Epithelial cell of prostate (primary cell): ENCODE measurements around the gene HOXD9.
A peak's percentile ranks its signal among the peaks of the same experiment; 100 is the strongest.

Experiments
- DNase-seq: peaks from one replicate; pipeline ENCODE4 v3.0.0-alpha.2; 2011; ENCODE audit warnings: low read depth, low spot score
- H3K27ac ChIP-seq: fragments of 450-650 bp; 2 replicates; pipeline ENCODE4 v1.5.1; 2017; ENCODE audit warnings: mild to moderate bottlenecking

Gene HOXD9

DNA sequence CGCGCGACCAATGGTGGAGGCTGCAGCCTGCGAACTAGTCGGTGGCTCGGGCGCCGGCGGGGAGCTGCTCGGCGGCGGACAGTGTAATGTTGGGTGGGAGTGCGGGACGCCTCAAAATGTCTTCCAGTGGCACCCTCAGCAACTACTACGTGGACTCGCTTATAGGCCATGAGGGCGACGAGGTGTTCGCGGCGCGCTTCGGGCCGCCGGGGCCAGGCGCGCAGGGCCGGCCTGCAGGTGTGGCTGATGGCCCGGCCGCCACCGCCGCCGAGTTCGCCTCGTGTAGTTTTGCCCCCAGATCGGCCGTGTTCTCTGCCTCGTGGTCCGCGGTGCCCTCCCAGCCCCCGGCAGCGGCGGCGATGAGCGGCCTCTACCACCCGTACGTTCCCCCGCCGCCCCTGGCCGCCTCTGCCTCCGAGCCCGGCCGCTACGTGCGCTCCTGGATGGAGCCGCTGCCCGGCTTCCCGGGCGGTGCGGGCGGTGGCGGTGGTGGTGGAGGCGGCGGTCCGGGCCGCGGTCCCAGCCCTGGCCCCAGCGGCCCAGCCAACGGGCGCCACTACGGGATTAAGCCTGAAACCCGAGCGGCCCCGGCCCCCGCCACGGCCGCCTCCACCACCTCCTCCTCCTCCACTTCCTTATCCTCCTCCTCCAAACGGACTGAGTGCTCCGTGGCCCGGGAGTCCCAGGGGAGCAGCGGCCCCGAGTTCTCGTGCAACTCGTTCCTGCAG, at the start of gene HOXD9:
Gene HOXD9, plus strand, starts transcription at position 37 of the 728 bp plus-strand sequence. Its CDS starts 50 bp downstream, at position 87.
- no peak within 1 kb of the TSS for H3K27ac ChIP-seq
- no peak for DNase-seq

DNA sequence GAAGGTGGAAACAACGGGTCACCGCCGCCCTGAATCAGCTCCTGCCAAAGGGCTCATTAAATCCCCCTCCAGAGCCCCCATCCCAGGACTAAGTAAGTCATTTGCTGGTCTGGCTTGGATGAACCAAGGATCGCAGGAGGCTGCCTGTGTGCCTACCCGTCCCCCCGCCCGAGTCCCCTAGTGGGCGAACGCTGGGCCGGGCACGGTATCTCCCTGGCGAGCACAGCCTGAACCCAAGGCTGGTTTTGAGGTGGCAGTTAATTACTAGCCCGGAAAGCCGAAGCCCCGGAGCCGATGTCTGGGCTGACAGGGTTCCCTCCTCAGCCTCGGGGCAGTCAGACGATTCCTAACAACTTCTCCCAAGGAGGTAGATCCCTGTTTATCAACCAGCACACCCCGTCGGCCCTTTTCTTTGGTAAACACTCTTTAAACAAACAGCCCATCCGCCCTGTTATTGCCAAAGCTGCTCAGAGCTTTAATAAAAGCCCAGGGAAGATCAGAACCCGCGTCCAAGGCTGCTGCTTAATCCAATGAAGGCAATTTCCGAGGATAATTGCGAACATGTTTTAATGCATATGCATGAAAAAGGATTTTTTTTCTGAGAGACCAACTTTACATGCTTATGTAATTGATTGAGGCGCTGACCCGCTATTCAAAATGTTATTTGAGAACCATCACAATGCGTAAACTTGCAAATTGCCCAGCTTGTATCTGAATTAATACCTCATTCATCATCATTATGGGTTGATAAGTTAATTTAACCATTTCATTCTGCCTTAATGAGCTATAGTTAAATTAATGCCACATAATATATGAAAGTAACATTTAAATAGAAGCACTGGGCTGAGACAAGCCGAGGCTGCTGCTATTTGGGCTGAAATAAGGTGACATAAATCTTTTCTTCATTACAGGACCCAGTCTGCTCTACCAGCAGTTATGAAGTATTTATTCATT, 49.3 kb upstream of the HOXD9 start:
- no peak overlapping the region for H3K27ac ChIP-seq
- DNase-seq: no peak

DNA sequence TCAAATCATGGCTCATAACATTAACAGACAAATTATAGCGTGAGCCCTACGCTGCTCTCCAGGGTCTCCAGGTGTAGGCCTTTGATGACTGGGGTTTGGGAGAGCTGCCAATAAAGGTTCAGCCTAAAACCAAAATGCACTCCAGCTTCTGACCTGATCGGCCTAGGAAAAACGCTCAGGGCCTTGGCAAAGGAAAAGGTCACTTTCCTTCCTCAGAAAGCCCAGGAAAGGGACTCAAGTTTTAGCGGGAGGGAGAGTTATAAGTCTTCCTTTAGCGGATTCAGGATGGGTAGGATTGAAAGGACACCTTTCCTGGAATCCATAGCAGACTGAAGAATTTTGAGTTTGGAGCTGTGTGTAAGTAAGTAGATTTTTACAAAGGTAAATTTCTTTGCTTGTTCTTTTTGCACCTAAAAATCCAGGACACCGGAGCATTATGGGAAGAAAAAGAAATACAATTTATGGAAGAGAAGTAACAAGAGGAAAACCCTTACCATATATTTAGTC, 47.5 kb upstream of the HOXD9 start:
- no peak overlapping the region for H3K27ac ChIP-seq
- DNase-seq: no peak

DNA sequence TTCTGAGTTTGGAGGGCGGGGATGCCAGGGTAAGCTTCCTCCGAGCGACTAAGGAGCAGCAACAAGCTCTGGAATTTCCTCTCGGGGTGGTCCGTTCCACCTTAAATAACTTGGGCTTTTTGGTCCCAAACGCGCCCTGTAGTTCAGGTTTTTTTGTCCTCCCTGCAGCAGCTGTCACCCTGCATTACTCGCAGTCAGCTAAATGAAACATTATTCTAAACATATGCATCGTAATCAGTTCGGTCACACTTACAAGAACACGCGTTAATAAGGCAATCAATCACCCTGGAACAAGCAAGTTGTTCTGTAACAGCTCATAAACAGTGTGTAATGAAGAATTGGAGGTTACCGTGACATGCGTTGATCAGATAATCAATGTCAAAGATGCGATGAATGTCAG, 47.0 kb upstream of the HOXD9 start:
- no peak for DNase-seq
- no peak overlapping the region for H3K27ac ChIP-seq

DNA sequence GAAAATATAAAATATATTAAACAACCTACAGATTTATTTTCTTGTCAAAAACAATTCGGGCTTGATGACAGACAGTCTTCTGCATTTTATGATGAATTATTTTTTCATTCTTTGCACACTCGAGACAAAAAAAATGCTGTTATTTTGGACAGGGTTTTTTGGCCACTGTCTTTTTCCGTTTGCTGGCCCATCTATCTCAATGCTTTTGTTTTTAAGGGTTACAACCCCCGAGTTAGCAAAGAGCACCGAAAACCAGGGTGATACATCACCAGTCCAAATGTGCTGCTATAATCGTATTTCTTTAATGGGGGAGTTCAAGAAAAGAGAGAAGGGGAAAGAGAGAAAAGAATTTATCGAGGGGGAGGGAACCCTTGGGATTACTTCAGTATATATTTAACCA, 46.5 kb upstream of the HOXD9 start:
- DNase-seq: no peak
- no peak overlapping the region for H3K27ac ChIP-seq

DNA sequence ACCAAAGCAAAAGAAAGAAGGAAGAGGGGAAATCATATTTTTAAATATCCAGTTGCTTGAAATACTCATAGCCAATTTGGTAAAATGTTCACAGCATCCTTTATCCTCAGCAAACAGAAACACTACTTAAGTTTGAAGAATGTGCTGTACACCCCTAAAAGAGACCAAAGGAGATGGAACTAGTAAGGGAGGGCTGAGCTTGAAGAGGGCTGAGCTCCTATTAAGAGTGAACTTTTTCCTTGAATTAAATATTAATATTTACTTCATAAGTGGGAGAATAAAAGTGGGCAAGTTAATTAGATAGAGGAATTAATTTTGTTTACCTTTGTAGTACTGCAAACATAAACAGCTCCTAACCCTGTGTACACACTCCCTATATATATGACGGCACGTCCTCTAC, 45.7 kb upstream of the HOXD9 start:
- DNase-seq: no peak
- H3K27ac ChIP-seq: no peak overlapping the region

DNA sequence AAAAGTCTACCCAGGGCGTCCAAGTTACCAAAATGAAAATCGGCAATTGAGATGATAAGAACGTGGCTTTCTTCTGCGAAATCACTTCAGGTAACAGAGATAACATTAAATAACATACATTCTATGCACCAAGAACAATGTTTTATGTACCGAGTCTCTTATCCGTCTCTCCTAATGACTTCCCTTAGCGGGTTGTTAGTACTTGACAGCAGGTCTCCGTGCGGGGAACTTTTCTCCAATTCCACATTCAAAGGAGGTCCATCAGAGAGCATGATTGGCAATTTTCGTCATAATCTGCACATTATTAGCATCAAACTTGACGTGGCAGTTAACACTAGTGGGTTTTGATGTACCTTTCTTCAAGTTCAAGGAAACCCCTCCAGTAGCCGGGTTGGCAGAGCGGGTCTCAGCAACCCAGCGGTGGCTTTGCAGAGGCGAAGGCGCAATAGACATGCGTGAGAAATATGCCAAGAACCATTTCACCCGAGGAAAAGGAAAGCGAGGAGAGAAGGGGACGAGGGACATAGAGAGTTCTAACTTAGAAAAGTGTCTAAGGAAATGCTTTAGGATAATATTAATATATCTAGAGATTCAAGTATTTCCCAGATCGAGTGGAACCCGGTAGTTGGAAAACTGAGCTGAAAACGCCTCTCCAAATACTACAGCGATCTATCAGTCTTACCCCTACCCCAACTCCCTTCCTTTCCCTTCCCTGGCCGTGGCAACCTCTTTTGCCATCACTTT, 43.8 kb upstream of the HOXD9 start:
- H3K27ac ChIP-seq: no peak overlapping the region
- no peak for DNase-seq

DNA sequence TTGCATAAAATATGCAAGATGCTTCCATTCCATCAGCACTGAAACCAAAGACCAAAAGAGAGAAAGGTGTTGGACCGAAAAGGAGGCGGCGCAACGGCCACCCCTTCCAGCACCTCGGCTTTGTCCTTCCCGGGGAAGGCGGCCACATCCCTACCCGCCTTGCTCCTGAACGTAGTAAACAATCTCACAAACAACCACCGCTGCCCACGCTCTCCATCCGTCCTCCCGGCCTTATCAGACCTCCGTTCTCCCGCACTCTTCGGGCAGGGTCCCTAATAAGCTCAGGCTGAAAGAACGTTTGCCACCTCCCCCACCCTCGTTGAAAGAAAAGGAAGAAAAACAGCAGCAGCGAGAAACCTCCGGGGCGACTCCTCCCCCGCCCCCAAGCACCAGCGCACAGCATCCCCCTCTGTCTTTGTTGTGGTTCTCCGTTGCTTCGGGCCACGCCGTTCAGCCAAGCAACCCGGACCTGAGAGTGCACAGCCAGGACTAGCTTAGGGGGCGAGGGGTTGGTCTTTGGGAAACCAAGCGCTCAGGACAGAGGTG, 43.2 kb upstream of the HOXD9 start:
- no peak for DNase-seq
- no peak overlapping the region for H3K27ac ChIP-seq

DNA sequence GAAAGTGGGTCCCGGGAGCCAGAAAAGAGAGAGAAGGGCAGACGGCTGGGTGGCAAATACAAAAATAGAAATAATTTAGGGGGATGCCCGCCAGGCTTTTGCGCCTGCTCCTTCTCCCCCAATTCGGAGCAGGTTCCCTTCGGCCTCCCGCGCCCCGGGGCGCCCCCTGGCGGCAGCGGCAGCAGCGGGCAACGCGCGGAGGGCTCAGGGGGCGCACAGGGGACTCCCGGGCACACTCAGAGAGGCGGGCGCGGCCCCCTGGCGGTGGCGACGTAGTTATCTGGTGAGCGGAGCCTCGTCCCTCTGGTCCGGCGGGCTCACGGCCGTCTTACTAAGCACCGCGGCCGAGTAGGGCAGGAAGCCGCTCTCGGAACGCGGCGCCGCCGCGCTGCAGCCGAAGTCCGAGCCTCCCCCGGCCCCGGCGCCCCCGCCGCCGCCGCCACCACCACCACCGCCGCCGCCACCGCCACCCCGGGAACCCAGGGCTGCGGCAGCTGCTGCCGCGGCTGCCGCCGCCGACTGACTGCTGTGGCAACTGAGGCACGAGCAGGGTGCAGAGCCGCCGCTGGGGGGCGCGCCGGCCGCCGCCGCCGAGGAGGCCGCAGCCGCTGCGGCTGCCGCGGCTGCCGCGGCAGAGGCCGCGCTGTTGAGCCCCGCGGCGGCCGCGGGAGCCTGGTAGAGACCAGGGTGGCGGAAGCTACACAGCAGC, 42.5 kb upstream of the HOXD9 start:
- H3K27ac ChIP-seq: peak overlapping the region; percentile 8

DNA sequence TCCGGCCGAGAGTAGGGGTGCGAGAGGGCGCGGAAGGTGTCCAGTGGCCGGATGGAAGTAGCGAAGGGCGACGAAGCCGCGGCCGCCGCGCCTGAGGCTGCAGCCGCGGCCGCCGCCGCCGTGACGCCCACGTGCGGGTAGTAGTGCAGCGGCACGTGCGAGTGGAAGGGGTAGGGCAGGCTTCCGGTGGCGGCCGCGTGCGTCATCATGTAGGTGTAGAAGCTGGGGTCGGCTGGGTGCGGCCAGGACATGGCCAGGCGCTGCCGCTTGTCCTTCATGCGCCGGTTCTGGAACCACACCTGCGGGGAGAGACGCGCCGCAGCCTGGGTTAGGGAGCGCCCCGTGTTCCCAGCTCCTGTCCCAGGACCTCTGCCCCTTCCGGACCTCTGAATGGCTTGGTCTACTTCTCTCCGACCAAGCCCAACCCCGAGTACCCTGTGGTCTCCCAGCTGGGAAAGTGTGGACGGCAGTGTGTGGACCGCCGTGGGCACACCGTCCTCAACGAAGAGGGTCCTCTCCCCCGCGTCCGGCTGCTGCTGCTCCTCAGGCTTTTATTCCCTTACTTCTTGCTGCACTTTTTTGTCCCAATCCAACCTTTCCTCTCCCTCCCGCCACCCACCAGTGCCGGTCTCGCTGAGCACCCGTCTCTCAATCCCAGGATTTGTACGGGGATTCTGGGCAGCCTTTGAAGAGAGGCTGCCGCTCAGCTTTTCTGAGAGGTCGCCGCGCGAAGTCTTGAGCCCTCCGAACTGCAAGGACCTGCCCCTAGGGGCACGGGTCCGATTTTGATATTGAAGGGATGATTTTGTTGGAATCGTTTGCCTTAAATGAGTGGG, 41.8 kb upstream of the HOXD9 start:
- DNase-seq: no peak
- H3K27ac ChIP-seq: peak overlapping the region; percentile 8

More for the DNA sequence above, 42.5 kb upstream of the HOXD9 start:
- no peak for DNase-seq

DNA sequence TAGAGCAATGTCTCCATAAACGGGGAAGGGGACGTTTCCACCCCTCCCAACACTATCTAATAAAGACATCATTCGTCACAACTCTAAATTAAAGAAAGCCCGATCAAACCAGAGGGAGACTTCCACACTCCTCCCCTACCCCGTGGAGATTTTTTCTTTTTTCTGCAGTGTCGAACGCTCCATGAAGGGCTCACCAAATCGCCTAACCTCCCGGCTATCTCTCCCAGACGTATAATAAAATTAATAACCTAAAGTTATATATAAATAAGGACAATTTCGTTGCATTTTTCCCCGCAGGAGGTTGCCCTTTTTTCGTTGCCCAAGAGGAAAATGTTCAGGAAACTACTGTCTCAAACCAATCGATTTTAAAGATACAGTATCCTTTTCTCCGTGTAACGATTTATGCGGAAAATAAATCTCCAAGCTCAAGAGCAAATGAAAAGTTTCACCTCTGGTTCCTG, 41.1 kb upstream of the HOXD9 start:
- no peak overlapping the region for H3K27ac ChIP-seq
- no peak for DNase-seq

DNA sequence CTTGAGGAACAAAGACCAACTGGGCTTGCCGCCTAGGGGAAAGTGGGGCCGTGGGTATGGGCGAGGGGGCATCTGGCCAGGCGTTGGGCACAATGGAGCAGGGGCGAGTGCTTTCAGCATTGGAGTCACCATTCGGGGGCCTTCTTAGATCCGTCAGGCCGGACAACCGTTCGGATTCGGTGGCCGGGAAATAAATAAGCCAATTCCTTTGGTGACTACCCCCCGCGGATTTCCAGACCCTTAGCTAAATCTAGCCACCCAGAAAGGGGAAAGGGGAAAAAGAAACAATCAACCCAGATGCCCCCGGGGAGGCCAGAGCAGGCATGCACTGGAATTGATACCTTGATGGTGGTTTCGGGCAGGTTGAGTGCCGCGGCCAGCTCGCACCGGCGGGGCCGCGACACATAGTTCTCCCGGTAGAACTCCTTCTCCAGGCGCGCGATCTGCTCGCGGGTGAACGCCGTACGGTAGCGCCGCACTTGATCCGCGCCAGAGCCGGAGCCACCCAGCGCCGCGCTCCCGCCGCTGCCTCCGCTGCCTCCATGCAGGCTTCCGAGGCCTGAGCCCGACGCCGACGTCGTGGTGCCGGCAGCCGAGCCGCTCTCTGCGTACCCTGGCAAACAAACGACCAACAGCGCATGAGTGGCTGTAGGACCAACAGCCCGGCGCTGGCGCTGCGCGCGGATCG, 40.5 kb upstream of the HOXD9 start:
- no peak for DNase-seq
- no peak overlapping the region for H3K27ac ChIP-seq

DNA sequence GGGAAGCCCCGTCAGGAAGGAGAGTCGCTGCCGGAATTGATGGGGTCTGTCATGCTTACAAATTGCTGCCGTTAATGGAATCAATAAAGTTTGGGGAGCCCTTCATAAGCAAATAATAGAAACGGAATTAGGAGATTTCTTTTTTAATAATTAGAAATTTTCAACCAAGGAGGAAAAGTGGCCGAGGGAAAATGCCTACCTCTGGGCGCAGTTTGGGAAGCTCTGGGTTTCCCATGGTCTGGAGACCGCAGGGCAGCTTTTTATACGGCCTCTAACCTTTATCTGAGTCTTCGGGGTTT, 40.0 kb upstream of the HOXD9 start:
- no peak overlapping the region for H3K27ac ChIP-seq
- no peak for DNase-seq

DNA sequence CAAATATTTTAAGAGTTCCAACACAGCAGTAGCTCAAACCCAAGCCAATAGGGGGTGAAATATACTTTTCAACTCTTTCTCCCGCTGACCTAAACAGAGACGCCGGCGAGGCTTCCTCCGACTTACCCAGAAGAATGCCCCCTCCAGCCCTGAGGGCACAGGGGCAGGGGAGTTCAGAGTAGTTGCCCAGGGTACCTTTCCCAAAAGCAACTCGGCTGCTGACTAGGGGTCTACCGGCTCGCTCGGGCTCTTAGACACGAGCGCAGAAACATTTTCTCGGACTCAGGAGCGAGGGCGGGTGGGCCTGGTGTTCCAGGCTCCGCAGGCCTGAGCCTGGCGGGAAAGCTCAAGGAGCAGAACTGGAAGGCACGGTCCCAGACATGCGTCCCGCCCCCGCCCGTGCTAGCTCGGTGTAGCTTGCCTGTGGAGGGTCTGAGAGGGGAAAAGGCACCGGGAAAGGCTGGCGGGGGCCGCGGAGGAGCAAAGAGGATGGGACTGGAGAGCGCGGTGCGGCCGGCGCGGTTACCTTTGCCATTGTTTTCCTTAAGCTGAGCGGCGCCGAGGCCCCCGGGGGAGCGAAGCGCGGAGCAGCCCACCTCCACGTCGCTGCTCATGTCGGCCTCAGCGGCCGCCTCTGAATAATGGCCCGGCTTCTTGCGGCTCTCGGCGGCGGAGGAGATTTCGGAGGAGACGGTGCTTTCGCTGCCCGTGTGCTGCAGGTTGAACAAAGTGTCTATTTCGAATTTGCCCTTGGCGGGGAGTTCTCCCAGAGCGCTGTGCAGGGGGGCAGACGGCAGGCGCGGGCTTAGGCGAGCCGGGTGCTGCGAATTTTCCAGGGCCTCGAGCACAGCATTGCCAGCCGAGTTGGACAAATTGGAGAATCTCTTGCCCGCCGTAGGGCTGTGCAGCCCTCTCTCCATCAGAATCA, 39.4 kb upstream of the HOXD9 start:
- no peak overlapping the region for H3K27ac ChIP-seq
- no peak for DNase-seq

DNA sequence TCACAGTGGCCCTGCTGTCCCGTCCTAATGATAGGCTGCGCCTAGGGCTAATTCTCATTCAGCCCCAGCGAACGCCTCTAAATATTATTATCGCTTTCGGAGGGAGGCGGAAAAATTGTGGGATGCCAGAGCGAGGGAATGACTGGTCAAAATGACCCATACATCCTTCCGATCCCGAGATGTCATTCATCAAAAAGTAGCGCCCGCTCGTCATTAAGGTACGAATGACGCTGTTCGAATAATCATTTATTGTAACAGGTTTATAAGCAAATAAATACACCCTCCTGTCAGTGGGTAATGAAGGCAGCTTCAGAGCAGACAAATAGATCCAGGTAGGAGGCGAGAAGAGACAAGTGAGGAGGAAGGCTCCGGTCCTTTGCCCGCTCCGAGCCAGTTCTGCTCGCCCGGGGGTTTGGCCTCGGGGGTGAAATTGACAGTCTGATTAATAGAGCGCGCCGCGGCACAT, 38.7 kb upstream of the HOXD9 start, which contains the start of gene EVX2:
Gene EVX2, minus strand, starts transcription at position 167 of the 466 bp plus-strand sequence. CDS start 186 bp downstream, outside the sequence.
- no peak for DNase-seq
- no peak within 1 kb of the TSS for H3K27ac ChIP-seq

DNA sequence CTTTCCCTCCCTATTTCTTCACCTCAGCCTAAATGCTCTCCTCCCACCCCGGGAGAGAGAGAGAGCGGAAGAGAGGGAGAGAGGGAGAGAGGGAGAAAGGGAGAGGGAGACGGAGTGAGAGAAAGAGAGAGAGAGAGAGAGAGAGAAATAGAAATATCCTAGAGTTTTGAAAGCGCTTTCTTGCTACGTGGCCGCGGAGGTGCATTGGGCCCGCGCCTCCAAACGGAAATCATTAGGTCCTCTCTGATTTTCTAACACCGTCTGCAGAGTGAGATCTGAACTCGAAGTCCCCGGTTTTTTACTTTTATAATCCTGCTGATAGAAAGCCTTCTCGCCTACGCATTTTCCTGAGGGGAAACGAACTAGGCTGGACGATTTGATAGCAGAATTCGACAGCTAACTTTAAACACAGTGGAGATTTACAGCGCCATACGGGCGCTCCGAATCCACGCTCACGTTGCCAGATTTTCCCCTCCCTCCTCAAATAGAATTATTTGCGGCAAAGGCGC, 37.9 kb upstream of the HOXD9 start:
- H3K27ac ChIP-seq: no peak overlapping the region
- DNase-seq: no peak
